GM10248 (cell line): ENCODE measurements around the gene CCDC141.

Experiments used
- CTCF ChIA-PET: fragments of 300-600 bp; sonication (Branson Sonifier 250); formaldehyde crosslinking; extraction: SDS; loops from one replicate; lab custom pipeline; 2021; ENCODE audit warnings: antibody characterized with exemption; lab: Yijun Ruan, JAX
- POLR2A ChIA-PET: fragments of 350-650 bp; sonication (Branson Sonifier 250); formaldehyde crosslinking; extraction: SDS; loops from one replicate; lab custom pipeline; 2020; ENCODE audit warnings: antibody characterized with exemption; lab: Yijun Ruan, JAX
- DNase-seq: peaks from one replicate; pipeline ENCODE4 v3.0.0; 2012; ENCODE audit errors: extremely low spot score
- TF ChIP-seq, protein P1 (sequence below): IDR thresholded peaks from 2 replicates; pipeline ENCODE4 v1.5.1; 2012; ENCODE audit warnings: mild to moderate bottlenecking, low read depth; ENCODE audit errors: extremely low read depth, missing control alignments, control extremely low read depth

CCDC141 gene

DNA sequence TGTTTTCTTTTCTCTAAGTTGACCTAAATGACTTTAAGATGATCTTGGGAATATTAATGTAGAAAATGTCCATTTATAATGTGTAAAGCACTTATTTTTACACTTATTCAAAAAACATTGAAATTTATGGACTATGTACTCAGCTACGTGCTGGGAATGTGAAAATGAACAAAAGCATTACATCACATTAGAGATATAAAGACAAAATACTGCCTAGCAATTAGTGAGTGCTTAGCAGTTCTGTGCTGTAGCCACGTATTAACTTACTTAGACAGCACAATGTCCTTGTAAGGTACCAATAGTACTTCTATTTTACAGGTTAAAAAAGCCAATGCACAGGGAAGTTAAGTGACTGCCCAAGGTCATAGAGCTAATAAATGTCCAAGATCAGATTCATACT, 138.9 kb downstream of the CCDC141 start:
- DNase-seq = no peak
- ChIA-PET POLR2A (interaction anchor here (1.2 kb wide), 1 partner anchor 41 kb away, joined by 4 read pairs; no protein-coding TSS in a partner anchor), CTCF (interaction anchor here (0.8 to 4.6 kb wide), 12 partner anchors 11 to 219 kb away, joined by 3 to 31 read pairs (median 4); no protein-coding TSS in a partner anchor)
- TF ChIP-seq, protein P1, sequence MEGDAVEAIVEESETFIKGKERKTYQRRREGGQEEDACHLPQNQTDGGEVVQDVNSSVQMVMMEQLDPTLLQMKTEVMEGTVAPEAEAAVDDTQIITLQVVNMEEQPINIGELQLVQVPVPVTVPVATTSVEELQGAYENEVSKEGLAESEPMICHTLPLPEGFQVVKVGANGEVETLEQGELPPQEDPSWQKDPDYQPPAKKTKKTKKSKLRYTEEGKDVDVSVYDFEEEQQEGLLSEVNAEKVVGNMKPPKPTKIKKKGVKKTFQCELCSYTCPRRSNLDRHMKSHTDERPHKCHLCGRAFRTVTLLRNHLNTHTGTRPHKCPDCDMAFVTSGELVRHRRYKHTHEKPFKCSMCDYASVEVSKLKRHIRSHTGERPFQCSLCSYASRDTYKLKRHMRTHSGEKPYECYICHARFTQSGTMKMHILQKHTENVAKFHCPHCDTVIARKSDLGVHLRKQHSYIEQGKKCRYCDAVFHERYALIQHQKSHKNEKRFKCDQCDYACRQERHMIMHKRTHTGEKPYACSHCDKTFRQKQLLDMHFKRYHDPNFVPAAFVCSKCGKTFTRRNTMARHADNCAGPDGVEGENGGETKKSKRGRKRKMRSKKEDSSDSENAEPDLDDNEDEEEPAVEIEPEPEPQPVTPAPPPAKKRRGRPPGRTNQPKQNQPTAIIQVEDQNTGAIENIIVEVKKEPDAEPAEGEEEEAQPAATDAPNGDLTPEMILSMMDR = no peak

DNA sequence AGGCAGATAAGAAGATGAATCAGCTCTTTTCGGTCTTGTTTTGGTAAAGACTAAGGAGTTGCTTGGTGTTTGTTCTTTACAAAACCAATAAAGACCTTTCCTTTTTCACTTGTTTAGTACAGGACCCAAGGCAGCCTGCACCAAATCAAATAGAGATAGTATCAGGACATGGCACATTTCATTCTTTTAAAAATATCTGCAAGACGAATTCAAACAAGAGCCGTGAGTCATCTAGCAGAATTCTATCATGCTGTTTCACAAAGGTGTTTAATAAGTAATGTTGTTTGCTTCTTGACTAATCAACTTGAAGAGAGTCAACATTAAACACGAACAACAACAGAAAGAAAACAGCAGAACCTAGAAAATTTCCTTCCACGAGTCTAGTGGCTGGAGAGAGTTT, 139.9 kb downstream of the CCDC141 start:
- TF ChIP-seq, protein P1 = no peak
- CTCF ChIA-PET = interaction anchor here (0.7 to 4.6 kb wide), 14 partner anchors 10 to 220 kb away, joined by 3 to 31 read pairs (median 5); partner anchors contain the start of gene TTN
- POLR2A ChIA-PET = no interaction called here
- no peak for DNase-seq

DNA sequence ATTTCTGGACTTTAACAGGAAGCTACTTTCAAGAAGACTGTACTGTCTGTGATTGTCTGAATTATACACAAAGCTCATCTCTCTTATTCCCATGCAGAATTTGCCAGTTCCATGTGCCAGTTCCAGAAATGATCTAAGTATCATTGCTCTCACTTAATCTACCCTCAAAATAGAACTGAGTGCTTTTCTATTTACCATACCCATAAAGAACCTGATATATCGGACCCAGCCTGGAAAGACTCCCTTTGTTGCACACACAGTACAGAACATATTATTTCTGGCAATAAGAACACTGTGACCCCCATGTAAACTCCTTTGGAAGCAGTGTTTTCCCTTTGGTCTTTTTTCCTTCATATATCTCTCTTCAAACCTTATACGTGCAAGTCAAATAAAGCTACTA, 140.4 kb downstream of the CCDC141 start:
- no peak for DNase-seq
- CTCF ChIA-PET = interaction anchor here (1.0 to 4.6 kb wide), 8 partner anchors 10 to 220 kb away, joined by 3 to 31 read pairs (median 6); no protein-coding TSS in a partner anchor
- POLR2A ChIA-PET = no interaction called here
- TF ChIP-seq, protein P1 = no peak

DNA sequence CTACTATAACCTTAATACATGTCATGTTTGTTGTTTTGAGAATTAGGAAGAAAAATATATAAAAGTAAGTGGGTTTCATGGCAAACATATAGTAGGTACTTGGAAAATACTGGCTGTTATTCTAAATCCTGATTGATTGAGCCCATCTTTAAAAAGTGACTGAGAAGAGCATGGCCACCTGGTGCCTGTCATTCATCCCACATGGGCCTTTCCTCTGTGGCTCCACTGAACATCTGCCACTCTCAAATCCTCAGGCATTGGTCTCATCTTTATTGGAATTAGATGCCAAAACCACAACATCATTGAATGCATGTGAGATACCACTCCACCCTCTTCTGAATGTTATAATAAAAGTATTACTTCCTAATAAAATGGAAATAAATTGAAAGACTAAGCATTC, 141.1 kb downstream of the CCDC141 start:
- DNase-seq = no peak
- TF ChIP-seq, protein P1 = no peak
- CTCF ChIA-PET = interaction anchor here (1.0 to 4.6 kb wide), 6 partner anchors 9 to 111 kb away, joined by 3 to 31 read pairs (median 6); no protein-coding TSS in a partner anchor
- POLR2A ChIA-PET = no interaction called here

DNA sequence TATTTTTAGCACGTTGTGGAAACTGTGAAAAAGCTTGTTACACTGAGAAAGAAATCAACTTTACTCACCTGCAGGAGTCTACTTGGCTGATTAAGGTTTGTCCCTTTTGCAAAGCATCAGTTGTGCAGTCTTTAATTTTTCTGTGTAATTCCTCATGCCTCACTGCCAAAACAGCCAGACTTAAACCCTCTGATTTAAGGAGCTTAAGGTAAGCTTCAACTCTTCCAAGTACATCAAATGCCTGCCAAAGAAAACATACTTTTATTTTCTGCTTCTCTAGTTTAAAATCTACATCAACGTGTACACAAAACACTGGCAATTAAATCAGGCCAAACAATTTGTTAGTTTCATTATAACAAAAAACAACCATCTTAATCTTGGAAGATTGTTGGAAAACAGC, 144.7 kb downstream of the CCDC141 start:
- DNase-seq = no peak
- ChIA-PET CTCF (interaction anchor here (1.0 to 3.1 kb wide), 5 partner anchors 10 to 115 kb away, joined by 3 to 19 read pairs (median 16); no protein-coding TSS in a partner anchor), POLR2A (no interaction called here)
- TF ChIP-seq, protein P1 = no peak

DNA sequence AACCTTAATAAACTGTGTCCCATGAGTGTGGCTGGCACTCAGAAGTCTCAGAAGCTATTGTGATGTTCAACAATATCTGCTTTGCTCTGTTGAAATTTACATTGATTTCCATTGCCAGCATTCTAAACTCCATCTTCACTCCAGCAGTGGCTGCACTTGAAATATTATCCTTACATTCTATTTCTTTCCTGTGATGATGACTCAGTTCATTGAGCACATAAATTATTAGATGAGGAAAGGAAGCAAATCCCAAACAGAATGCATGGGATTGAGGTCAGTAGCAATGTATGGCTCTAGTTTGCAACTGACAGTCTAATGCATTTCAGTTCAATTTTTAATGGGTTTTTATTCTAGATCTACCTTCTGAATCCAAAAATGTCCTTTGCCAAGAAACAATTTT, 150.3 kb downstream of the CCDC141 start:
- ChIA-PET POLR2A (no interaction called here), CTCF (interaction anchor here (1.1 to 2.0 kb wide), 2 partner anchors 10 to 120 kb away, joined by 3 to 11 read pairs; no protein-coding TSS in a partner anchor)
- TF ChIP-seq, protein P1 = no peak
- DNase-seq = no peak
